Fibroblast of villous mesenchyme (primary cell): ENCODE data around the gene PTK7. TPM values are rescaled to one million over a fixed set of nuclear protein-coding genes. Genes with fewer than 3 reads are reported as not detected.

Experiments
- DNase-seq: peaks from one replicate; pipeline ENCODE4 v3.0.0-alpha.2; 2010; ENCODE audit warnings: low read depth
- H3K4me3 ChIP-seq: 2 replicates; pipeline ENCODE4 v1.5.1; 2011; ENCODE audit warnings: low read depth, mild to moderate bottlenecking, low read length
- total RNA-seq: library from RNA; depleted of rRNA; stranded (reverse); fragments of >200 nt; gene quantifications from 2 replicates; pipeline ENCODE4 v1.2.3, GENCODE V29; 2012
- TF ChIP-seq, protein P1 (sequence below): IDR thresholded peaks from 2 replicates; pipeline ENCODE4 v1.5.1; 2012; ENCODE audit warnings: low read depth, mild to moderate bottlenecking, low read length; ENCODE audit not compliant: insufficient read depth

Gene PTK7
- total RNA-seq, 1 donor, result 199 TPM

DNA sequence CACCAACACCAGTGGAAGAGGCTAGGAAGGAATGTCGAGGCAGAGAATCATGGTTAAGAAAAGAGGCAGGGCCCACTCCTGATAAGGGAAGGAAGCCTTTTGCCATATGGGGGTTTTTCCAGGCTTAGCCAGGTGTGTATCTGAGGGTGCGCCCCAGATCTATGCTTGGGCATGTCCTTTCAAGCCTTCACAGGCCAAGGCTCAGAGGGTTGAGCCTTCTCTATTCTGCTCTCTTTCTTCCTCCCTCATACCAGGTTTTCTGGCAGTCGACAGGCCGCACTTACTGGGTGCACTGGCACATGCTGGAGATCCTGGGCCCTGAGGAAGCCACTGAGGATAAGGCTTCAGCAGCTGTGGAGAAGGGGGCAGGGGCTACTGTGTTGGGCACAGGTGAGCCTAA, 110.6 kb downstream of the PTK7 start:
- TF ChIP-seq, protein P1, sequence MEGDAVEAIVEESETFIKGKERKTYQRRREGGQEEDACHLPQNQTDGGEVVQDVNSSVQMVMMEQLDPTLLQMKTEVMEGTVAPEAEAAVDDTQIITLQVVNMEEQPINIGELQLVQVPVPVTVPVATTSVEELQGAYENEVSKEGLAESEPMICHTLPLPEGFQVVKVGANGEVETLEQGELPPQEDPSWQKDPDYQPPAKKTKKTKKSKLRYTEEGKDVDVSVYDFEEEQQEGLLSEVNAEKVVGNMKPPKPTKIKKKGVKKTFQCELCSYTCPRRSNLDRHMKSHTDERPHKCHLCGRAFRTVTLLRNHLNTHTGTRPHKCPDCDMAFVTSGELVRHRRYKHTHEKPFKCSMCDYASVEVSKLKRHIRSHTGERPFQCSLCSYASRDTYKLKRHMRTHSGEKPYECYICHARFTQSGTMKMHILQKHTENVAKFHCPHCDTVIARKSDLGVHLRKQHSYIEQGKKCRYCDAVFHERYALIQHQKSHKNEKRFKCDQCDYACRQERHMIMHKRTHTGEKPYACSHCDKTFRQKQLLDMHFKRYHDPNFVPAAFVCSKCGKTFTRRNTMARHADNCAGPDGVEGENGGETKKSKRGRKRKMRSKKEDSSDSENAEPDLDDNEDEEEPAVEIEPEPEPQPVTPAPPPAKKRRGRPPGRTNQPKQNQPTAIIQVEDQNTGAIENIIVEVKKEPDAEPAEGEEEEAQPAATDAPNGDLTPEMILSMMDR, result no peak
- no peak for DNase-seq
- no peak overlapping the region for H3K4me3 ChIP-seq

GRCh38 chr6:43187821-43188220, 111.7 kb downstream of the PTK7 start:
- no peak for DNase-seq
- TF ChIP-seq, protein P1, result no peak
- H3K4me3 ChIP-seq, result no peak overlapping the region

DNA sequence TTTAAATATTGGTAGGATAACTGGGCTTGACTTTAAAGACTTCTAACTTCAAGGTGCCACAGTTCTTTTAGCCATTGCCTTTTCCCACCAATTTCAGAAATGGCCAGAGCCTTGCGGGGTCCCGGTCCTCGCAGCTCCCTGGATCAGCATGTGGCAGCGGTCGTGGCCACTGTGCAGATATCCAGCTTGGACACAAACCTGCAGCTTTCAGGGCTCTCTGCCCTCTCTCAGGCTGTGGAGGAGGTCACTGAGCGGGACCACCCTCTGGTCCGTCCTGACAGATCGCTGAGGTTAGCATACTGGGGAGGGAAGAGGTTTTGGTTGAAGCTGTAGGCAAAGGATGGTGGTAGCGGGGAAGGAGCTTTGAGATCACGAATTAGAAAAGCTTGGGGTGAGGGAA, 112.3 kb downstream of the PTK7 start:
- no peak overlapping the region for H3K4me3 ChIP-seq
- DNase-seq, result no peak
- TF ChIP-seq, protein P1, result no peak

DNA sequence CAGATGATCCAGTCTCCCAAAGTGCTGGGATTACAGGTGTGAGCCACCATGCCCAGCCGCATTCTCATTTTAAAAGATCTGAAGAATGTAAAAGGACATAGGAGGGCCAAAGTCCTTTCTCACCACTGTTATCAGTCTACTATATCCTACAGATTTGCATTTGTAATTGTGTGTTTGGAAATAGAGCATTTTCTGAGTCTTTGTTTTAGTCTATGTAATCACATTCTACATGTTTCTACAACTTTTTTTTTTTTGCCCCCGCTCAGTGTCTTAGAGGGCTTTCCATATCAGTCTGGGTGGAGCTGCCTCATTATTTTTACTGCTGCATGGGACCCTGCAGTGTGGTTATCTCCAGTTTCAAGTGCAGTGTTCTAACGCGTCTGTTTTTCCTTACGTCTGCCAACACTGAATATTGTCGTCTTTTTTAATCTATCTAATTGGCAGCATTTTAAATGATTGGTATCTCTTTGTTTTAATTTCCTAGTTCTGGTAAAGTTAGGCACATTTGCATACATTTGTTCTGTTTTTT, 113.7 kb downstream of the PTK7 start:
- no peak overlapping the region for H3K4me3 ChIP-seq
- no peak for DNase-seq
- TF ChIP-seq, protein P1, result no peak

DNA sequence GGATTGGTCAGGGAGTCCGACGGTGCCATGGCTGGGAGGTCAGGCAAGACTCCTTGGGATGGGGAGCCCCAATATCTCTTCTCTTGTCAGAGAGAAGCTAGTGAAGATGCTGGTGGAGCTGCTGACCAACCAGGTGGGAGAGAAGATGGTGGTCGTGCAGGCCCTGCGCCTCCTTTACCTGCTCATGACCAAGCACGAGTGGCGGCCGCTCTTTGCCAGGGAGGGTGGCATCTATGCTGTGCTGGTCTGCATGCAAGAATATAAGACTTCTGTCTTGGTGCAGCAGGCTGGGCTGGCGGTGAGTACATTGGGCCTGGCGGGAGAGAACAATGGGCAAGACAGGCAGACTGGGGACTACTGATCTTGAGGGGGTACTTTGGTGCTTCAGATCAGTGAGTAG, 116.8 kb downstream of the PTK7 start:
- TF ChIP-seq, protein P1, result no peak
- no peak overlapping the region for H3K4me3 ChIP-seq
- no peak for DNase-seq

- TF ChIP-seq, protein P1, result no peak
- no peak for DNase-seq
- no peak overlapping the region for H3K4me3 ChIP-seq
Observed at GRCh38 chr6:43193929-43194328, 117.8 kb downstream of the PTK7 start.

- TF ChIP-seq, protein P1, result no peak
- DNase-seq, result no peak
Observed at GRCh38 chr6:43196337-43196736, 120.2 kb downstream of the PTK7 start.

More at GRCh38 chr6:43196337-43196736, 120.2 kb downstream of the PTK7 start:
- H3K4me3 ChIP-seq, result no peak overlapping the region
